BJ (cell line): ENCODE measurements around the gene KRTAP5-8. TPM values are rescaled to one million over a fixed set of nuclear protein-coding genes. Genes with fewer than 3 reads are reported as not detected.
"Not testable (repeated sequence)": the region's sequence is repeated elsewhere in the genome, so short reads cannot be mapped to it uniquely, and the experiment has no call there.

Source experiments
- CTCF ChIA-PET: fragments of 350-600 bp; formaldehyde crosslinking; extraction: SDS; loops from one replicate; lab custom pipeline; 2021; ENCODE audit warnings: antibody characterized with exemption, inconsistent platforms; lab: Yijun Ruan, JAX
- POLR2A ChIA-PET: fragments of 300-600 bp; sonication (Branson Sonifier 250); formaldehyde crosslinking; extraction: SDS; loops from one replicate; lab custom pipeline; 2021; ENCODE audit warnings: antibody characterized with exemption; lab: Charles Lee
- DNase-seq: peaks from one replicate; pipeline ENCODE4 v3.0.0-alpha.2; 2011; ENCODE audit warnings: low read depth
- H3K27me3 ChIP-seq: 2 replicates; pipeline ENCODE4 v1.6.0; 2011; ENCODE audit warnings: low read length; ENCODE audit not compliant: control insufficient read depth, insufficient read depth
- H3K36me3 ChIP-seq: 2 replicates; pipeline ENCODE4 v1.5.1; 2011; ENCODE audit warnings: low read length; ENCODE audit not compliant: control insufficient read depth, insufficient read depth
- H3K4me3 ChIP-seq: 2 replicates; pipeline ENCODE4 v1.5.1; 2011; ENCODE audit warnings: low read depth, mild to moderate bottlenecking, control low read depth, low read length
- polyA plus RNA-seq: library from polyadenylated mRNA; depleted of rRNA; stranded (reverse); fragments of >200 nt; gene quantifications from 2 replicates; pipeline ENCODE4 v1.2.3, GENCODE V29; 2011
- TF ChIP-seq, protein P1 (sequence below): IDR thresholded peaks from 2 replicates; pipeline ENCODE4 v1.5.1; 2011; ENCODE audit warnings: low read depth, mild to moderate bottlenecking, control low read depth, inconsistent platforms, low read length, moderate library complexity; ENCODE audit not compliant: insufficient read depth

Gene KRTAP5-8
- polyA plus RNA-seq, 1 experiment, result not detected

DNA sequence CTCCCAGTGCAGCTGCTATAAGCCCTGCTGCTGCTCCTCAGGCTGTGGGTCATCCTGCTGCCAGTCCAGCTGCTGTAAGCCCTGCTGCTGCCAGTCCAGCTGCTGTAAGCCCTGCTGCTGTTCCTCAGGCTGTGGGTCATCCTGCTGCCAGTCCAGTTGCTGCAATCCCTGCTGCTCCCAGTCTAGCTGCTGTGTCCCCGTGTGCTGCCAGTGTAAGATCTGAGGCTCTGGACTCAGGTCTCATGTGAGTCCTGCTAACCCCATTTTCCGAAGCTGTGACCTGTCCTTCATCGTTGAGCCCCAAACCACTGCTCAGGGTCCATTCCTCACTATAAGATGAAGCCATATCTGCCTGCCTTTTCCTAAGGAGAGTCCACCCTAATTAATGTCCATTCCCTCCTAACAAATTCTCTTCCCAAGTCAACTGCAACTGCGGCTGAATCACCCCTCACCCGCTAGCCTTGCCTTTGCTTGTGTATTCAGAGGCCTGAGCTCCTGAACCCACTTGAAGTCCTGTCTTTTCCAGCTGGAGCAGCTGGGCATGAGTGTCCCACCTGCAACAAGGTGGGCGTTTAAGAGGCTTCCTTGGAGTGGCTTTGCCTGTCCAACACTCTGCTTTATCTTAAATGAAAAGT, 10.1 kb upstream of the KRTAP5-8 start:
- Histone ChIP-seq H3K4me3 (no peak overlapping the region), H3K27me3 (no peaks in the 10 kb centered on the region; the same call in 1 of the 2 replicates), H3K36me3 (no peaks in the 10 kb centered on the region)
- DNase-seq, result no peak
- ChIA-PET CTCF (no interaction called here), POLR2A (no interaction called here)
- TF ChIP-seq, protein P1, sequence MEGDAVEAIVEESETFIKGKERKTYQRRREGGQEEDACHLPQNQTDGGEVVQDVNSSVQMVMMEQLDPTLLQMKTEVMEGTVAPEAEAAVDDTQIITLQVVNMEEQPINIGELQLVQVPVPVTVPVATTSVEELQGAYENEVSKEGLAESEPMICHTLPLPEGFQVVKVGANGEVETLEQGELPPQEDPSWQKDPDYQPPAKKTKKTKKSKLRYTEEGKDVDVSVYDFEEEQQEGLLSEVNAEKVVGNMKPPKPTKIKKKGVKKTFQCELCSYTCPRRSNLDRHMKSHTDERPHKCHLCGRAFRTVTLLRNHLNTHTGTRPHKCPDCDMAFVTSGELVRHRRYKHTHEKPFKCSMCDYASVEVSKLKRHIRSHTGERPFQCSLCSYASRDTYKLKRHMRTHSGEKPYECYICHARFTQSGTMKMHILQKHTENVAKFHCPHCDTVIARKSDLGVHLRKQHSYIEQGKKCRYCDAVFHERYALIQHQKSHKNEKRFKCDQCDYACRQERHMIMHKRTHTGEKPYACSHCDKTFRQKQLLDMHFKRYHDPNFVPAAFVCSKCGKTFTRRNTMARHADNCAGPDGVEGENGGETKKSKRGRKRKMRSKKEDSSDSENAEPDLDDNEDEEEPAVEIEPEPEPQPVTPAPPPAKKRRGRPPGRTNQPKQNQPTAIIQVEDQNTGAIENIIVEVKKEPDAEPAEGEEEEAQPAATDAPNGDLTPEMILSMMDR, result no peak

DNA sequence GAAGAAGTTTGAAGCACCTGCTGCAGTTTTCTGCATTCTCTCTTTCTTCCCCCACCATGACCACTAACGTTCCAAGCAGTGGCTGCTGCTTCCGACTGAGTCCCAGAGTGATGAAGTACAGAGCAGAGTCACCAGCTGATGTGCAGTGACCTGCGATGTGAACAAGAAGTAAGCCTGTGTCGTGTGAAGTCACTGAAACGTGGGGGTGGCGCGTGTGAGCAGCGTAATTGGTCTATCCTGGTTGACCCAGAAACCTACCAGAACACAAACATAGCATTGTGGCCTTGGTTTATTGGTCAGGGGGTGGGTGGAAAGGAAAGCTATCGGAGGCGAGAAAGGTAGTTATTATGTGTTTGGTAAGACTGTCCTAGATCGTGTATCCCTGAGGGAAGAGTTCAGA, 7.2 kb upstream of the KRTAP5-8 start:
- DNase-seq, result no peak
- ChIA-PET CTCF (interaction anchor here (0.6 kb wide), 1 partner anchor 21 kb away, joined by 3 read pairs; no protein-coding TSS in a partner anchor), POLR2A (no interaction called here)
- Histone ChIP-seq H3K4me3 (no peak overlapping the region), H3K36me3 (no peaks in the 10 kb centered on the region), H3K27me3 (no peaks in the 10 kb centered on the region)
- TF ChIP-seq, protein P1, result no peak

DNA sequence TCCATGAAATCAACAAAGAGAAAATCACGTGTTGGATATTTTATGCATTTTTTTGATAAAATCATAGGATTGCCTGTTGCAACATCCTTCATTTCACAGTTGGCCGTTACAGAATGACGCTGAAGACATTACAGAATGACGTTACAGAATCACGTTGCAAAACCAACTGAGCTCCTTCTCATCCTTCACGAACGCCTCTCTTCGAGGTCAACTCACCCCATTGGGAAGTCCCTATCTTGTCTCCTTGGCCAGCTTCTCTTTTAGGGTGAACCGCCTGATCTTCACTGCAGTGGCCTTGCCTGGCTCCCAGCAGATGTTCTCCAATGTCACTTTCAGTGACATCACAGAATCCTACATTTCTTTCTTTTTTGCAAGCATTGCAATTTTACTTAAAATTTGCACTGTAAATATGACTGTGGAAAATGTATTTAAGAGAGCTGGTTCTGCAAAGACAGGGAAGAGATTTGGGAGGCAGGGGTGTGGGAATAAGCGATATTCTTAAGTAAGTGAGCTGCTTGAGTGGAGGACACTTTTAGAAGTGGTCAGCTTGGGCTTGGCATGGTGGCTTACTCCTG, 5.7 kb upstream of the KRTAP5-8 start:
- CTCF ChIA-PET, result no interaction called here
- TF ChIP-seq, protein P1, result no peak
- no peak for DNase-seq

DNA sequence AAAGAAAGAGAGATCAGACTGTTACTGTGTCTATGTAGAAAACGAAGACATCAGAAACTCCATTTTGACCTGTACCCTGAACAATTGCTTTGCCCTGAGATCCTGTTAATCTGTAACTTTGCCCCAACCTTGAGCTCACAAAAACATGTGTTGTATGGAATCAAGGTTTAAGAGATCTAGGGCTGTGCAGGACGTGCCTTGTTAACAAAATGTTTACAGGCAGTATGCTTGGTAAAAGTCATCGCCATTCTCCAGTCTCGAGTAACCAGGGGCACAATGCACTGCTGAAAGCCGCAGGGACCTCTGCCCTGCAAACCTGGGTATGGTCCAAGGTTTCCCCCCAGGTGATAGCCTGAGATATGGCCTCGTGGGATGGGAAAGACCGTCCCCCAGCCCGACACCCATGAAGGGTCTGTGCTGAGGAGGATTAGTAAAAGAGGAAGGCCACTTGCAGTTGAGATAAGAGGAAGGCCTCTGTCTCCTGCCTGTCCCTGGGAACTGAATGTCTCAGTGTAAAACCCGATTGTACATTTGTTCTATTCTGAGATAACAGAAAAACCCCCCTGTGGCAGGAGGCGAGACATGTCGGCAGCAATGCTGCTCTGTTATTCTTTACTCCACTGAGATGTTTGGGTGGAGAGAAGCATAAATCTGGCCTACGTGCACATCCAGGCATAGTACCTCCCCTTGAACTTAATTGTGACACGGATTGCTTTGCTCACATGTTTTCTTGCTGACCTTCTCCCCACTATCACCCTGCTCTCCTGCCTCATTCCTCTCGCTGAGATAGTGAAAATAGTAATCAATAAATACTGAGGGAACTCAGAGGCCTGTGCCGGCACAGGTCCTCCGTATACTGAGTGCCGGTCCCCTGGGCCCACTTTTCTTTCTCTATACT, 2.9 kb upstream of the KRTAP5-8 start:
- H3K27me3 ChIP-seq, CTCF ChIA-PET, DNase-seq, H3K4me3 ChIP-seq, POLR2A ChIA-PET, H3K36me3 ChIP-seq: not testable (repeated sequence)

More for the DNA sequence above, 5.7 kb upstream of the KRTAP5-8 start:
- no peaks in the 10 kb centered on the region for H3K36me3 ChIP-seq
- POLR2A ChIA-PET, result no interaction called here
- H3K4me3 ChIP-seq, result no peak overlapping the region
- H3K27me3 ChIP-seq, result no peaks in the 10 kb centered on the region

DNA sequence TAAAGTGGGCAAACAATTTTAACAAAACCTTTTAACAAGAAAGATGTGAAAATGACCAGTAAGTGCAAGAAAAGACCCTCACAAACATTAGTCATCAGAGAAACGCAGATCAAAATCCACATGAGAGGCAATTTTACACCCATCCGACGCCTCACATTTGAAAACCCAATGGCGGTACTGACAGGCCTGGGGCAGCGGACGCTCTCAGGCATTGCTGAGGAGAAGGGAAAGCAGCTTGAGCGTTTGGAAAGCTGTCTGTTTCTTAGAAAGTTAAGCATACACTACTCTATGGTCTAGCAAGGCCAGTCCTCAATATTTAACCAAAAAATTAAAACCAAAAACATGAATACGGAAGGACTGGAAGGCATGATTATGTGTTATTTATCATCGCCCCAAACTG, 2.0 kb upstream of the KRTAP5-8 start:
- Histone ChIP-seq H3K27me3 (no peaks in the 10 kb centered on the region), H3K36me3 (no peaks in the 10 kb centered on the region), H3K4me3 (no peak overlapping the region)
- DNase-seq, result no peak
- TF ChIP-seq, protein P1, result no peak
- ChIA-PET POLR2A (no interaction called here), CTCF (no interaction called here)
